OCI-LY7 (cell line): ENCODE data around the gene PLEKHA5. TPM values are rescaled to one million over a fixed set of nuclear protein-coding genes. Genes with fewer than 3 reads are reported as not detected.

Experiments used
- BruUV-seq: library from RNA; stranded (reverse); fragments of 400-500 nt; replicated peaks from 2 replicates; lab custom pipeline; 2021; lab: Mats Ljungman, UMichigan
- CTCF ChIA-PET: fragments of 300-600 bp; sonication (Branson Sonifier 250); formaldehyde crosslinking; loops from one replicate; lab custom pipeline; 2022; ENCODE audit warnings: antibody characterized with exemption; ENCODE audit not compliant: unreplicated experiment; lab: Charles Lee
- POLR2A ChIA-PET: fragments of 300-600 bp; sonication (Branson Sonifier 250); formaldehyde crosslinking; loops from one replicate; lab custom pipeline; 2022; ENCODE audit warnings: antibody characterized with exemption; lab: Charles Lee
- DNase-seq: peaks from one replicate; pipeline ENCODE4 v3.0.0-alpha.2; 2015; ENCODE audit warnings: low spot score
- H2AFZ ChIP-seq: fragments of 200-600 bp; sonication (generic), shearing (Covaris generic); 2 replicates; pipeline ENCODE4 v1.6.1; 2014; ENCODE audit warnings: mild to moderate bottlenecking, antibody characterized with exemption, low read length, moderate library complexity
- H3K27ac ChIP-seq: fragments of 200-600 bp; sonication (generic); 2 replicates; pipeline ENCODE4 v1.5.1; 2014; ENCODE audit warnings: mixed run types, low read depth, mild to moderate bottlenecking, moderate library complexity, low read length, inconsistent platforms; ENCODE audit not compliant: poor library complexity, severe bottlenecking
- H3K36me3 ChIP-seq: fragments of 200-600 bp; sonication (generic); 2 replicates; pipeline ENCODE4 v1.6.1; 2014; ENCODE audit warnings: mild to moderate bottlenecking, antibody characterized with exemption, low read length, moderate library complexity, mixed read lengths; ENCODE audit not compliant: insufficient read depth
- H3K4me1 ChIP-seq: fragments of 200-600 bp; sonication (generic); 2 replicates; pipeline ENCODE4 v1.5.1; 2014; ENCODE audit warnings: mild to moderate bottlenecking, low read length; ENCODE audit not compliant: insufficient read depth, poor library complexity, severe bottlenecking
- H3K4me2 ChIP-seq: fragments of 200-600 bp; sonication (generic); 2 replicates; pipeline ENCODE4 v1.6.1; 2014; ENCODE audit warnings: mild to moderate bottlenecking, low read length
- H3K4me3 ChIP-seq: fragments of 200-600 bp; sonication (generic); 2 replicates; pipeline ENCODE4 v1.5.1; 2014; ENCODE audit warnings: mild to moderate bottlenecking, low read depth, low read length; ENCODE audit not compliant: poor library complexity, severe bottlenecking
- H3K79me2 ChIP-seq: fragments of 200-600 bp; sonication (generic); 2 replicates; pipeline ENCODE4 v1.6.1; 2016; ENCODE audit warnings: low read depth, mild to moderate bottlenecking, low read length, moderate library complexity, mixed read lengths; ENCODE audit not compliant: insufficient read depth
- H3K9me2 ChIP-seq: fragments of 200-600 bp; sonication (generic); 2 replicates; pipeline ENCODE4 v1.6.1; 2016; ENCODE audit warnings: mild to moderate bottlenecking, low read length, mixed read lengths; ENCODE audit not compliant: insufficient read depth
- H3K9me3 ChIP-seq: fragments of 200-600 bp; sonication (generic); 2 replicates; pipeline ENCODE4 v1.6.1; 2014; ENCODE audit warnings: mild to moderate bottlenecking, mixed run types, low read length, mixed read lengths
- H4K20me1 ChIP-seq: fragments of 200-600 bp; sonication (generic); 2 replicates; pipeline ENCODE4 v1.6.1; 2014; ENCODE audit warnings: mild to moderate bottlenecking, antibody characterized with exemption, low read length, moderate library complexity, mixed read lengths; ENCODE audit not compliant: insufficient read depth
- EZH2phosphoT487 ChIP-seq: fragments of 200-600 bp; sonication (generic); IDR thresholded peaks from 2 replicates; pipeline ENCODE4 v1.6.1; 2018; ENCODE audit warnings: low read depth, borderline replicate concordance, mild to moderate bottlenecking, mixed run types, antibody characterized with exemption, low read length, moderate library complexity, mixed read lengths
- intact Hi-C: fragments of 100-400 bp; cut with micrococcal nuclease; formaldehyde crosslinking; loops from one replicate; pipeline ENCODE4 v1.10.0; 2022; ENCODE audit not compliant: unreplicated experiment
- total RNA-seq, 2 experiments: library from RNA; depleted of rRNA in 1 of 2; stranded (reverse); fragments of >200 nt in 1 of 2; shearing (Covaris generic) in 1 of 2; gene quantifications; 2 replicates each; pipeline ENCODE4 v1.2.3, GENCODE V29; 2014 to 2022
- TF ChIP-seq, protein P1 (sequence below): fragments of 200-600 bp; sonication (generic); conservative IDR thresholded peaks from 2 replicates; pipeline ENCODE4 v1.5.1; 2014; ENCODE audit warnings: mild to moderate bottlenecking, antibody characterized with exemption, low read length, moderate library complexity, mixed read lengths

Gene PLEKHA5
- total RNA-seq, 2 experiments from 2014 or later: 2.7 TPM; not detected in 1

DNA sequence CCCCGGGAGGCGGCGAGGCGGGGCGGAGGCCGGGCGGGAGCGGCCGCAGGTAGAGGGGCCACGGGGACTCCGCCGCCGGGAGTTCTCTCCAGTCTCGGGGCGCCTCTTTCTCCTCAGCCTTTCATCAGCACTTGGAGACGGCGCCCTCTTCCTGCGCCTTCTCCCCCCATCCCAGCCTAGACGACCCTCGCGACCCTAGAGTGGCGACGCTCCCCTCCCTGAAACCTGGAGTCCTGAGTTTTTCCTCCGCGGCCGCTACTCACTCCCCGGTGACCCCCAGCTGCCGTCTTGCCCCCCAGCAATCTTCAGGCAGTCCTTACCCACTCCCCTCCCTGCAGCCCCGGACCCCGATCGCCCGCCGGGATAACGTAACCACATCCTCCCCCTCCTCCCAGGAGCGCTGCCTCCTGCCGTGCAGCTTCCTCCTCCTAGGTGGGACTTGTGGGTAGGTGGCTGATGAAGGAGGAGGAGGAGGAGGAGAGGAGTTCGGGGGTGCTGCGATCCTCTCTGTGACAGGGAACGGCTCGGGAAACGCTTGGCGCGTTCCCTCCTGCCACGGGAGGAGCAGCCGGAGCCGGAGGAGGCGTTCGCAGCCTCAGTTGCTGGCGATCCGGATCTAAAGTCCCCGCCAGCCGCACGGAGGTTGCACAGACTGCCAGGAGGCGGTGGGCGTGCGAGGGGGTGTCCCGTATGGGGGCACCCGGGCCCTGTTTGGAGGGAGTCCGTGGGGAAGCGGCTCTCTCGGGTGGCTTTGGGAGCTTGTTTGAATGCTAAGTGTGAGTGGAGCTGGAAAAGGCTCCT, 891 bp downstream of the PLEKHA5 start:
- H3K9me2 ChIP-seq: no peaks in the 10 kb centered on the region
- H3K27ac ChIP-seq: no peak overlapping the region
- DNase-seq: no peak
- H4K20me1 ChIP-seq: no peaks in the 10 kb centered on the region
- H3K4me2 ChIP-seq: no peak overlapping the region
- no TSS peak for BruUV-seq
- no peaks in the 10 kb centered on the region for H3K79me2 ChIP-seq
- intact Hi-C loops: no loop called here
- no peaks in the 10 kb centered on the region for H3K36me3 ChIP-seq
- TF ChIP-seq EZH2phosphoT487: no peak
- TF ChIP-seq, protein P1, sequence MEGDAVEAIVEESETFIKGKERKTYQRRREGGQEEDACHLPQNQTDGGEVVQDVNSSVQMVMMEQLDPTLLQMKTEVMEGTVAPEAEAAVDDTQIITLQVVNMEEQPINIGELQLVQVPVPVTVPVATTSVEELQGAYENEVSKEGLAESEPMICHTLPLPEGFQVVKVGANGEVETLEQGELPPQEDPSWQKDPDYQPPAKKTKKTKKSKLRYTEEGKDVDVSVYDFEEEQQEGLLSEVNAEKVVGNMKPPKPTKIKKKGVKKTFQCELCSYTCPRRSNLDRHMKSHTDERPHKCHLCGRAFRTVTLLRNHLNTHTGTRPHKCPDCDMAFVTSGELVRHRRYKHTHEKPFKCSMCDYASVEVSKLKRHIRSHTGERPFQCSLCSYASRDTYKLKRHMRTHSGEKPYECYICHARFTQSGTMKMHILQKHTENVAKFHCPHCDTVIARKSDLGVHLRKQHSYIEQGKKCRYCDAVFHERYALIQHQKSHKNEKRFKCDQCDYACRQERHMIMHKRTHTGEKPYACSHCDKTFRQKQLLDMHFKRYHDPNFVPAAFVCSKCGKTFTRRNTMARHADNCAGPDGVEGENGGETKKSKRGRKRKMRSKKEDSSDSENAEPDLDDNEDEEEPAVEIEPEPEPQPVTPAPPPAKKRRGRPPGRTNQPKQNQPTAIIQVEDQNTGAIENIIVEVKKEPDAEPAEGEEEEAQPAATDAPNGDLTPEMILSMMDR: no peak
- no peaks in the 10 kb centered on the region for H3K9me3 ChIP-seq
- POLR2A ChIA-PET: no interaction called here
- CTCF ChIA-PET: no interaction called here
- H3K4me1 ChIP-seq: no peaks in the 10 kb centered on the region
- no peak overlapping the region for H2AFZ ChIP-seq
- no peak overlapping the region for H3K4me3 ChIP-seq

- H3K9me3 ChIP-seq: no peaks in the 10 kb centered on the region
- H3K27ac ChIP-seq: no peak overlapping the region
- no peaks in the 10 kb centered on the region for H3K9me2 ChIP-seq
- ChIA-PET CTCF (no interaction called here), POLR2A (no interaction called here)
- TF ChIP-seq, protein P1: no peak
- no peak for TF ChIP-seq EZH2phosphoT487
- no peak overlapping the region for H3K4me2 ChIP-seq
- no peak overlapping the region for H2AFZ ChIP-seq
- H3K79me2 ChIP-seq: no peaks in the 10 kb centered on the region
- H4K20me1 ChIP-seq: no peaks in the 10 kb centered on the region
- no peaks in the 10 kb centered on the region for H3K4me1 ChIP-seq
- no peaks in the 10 kb centered on the region for H3K36me3 ChIP-seq
- H3K4me3 ChIP-seq: no peak overlapping the region
- DNase-seq: no peak
- intact Hi-C loops: no loop called here
- BruUV-seq: no TSS peak
Observed at GRCh38 chr12:19131025-19131444, 1.5 kb downstream of the PLEKHA5 start.

- H3K27ac ChIP-seq: no peak overlapping the region
- intact Hi-C loops: no loop called here
- POLR2A ChIA-PET: interaction anchor here (0.6 kb wide), 1 partner anchor 240 kb away, joined by 3 read pairs; no protein-coding TSS in a partner anchor
- no peaks in the 10 kb centered on the region for H3K79me2 ChIP-seq
- TF ChIP-seq EZH2phosphoT487: no peak
- TF ChIP-seq, protein P1: no peak
- BruUV-seq: no TSS peak
- CTCF ChIA-PET: no interaction called here
- H3K9me2 ChIP-seq: no peaks in the 10 kb centered on the region
- no peak for DNase-seq
- no peak overlapping the region for H3K4me2 ChIP-seq
- no peak overlapping the region for H3K4me3 ChIP-seq
- no peak overlapping the region for H2AFZ ChIP-seq
- no peaks in the 10 kb centered on the region for H3K36me3 ChIP-seq
- H3K9me3 ChIP-seq: no peaks in the 10 kb centered on the region
- no peaks in the 10 kb centered on the region for H4K20me1 ChIP-seq
- no peaks in the 10 kb centered on the region for H3K4me1 ChIP-seq
Observed at GRCh38 chr12:19138551-19138950, 9.0 kb downstream of the PLEKHA5 start.
